Measurements from ENCODE around the gene TMEM51.

TMEM51 gene

DNA sequence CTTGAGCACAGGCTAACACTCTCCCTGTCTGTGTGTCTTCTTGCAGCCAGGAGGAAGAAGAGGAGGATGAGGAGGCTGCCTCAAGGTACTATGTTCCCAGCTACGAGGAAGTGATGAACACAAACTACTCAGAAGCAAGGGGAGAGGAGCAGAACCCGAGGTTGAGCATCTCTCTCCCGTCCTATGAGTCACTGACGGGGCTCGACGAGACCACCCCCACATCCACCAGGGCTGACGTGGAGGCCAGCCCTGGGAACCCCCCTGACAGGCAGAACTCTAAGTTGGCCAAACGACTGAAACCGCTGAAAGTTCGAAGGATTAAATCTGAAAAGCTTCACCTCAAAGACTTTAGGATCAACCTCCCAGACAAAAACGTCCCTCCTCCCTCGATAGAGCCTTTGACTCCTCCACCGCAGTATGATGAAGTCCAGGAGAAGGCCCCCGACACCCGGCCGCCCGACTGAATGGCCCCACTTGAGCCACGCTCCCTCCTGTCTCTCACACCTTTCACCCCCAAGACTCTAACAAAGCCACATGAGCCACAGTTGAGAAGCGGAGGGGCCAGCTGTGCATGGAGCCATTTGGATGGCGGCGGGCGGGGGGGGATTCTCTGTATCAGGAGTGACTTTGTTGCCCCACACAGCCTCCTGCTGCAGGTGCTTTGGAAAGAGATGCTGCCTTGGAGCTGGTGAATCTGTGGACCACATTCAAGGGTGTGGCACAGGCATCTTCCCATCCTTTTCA is 65.9 kb downstream of the TMEM51 start:
- DNase-seq: no peak

DNA sequence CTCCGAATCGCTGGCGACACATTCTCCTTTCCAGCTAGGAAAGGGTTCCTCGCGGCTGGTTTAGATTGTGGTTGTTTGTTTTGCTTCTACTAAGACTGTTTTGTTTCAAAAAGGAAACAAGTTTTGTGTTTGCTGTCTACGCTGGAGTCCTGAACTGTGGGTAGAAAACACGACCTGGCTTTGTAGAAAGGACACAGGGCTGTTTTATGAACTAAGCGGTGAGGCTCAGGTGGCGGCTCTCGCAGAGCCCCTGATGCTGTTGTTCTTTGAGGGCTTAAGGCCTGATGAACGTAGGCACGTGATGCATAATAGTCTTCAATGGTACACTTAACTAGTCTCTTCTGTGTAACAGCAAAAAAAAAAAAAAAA is 66.5 kb downstream of the TMEM51 start:
- no peak for DNase-seq

DNA sequence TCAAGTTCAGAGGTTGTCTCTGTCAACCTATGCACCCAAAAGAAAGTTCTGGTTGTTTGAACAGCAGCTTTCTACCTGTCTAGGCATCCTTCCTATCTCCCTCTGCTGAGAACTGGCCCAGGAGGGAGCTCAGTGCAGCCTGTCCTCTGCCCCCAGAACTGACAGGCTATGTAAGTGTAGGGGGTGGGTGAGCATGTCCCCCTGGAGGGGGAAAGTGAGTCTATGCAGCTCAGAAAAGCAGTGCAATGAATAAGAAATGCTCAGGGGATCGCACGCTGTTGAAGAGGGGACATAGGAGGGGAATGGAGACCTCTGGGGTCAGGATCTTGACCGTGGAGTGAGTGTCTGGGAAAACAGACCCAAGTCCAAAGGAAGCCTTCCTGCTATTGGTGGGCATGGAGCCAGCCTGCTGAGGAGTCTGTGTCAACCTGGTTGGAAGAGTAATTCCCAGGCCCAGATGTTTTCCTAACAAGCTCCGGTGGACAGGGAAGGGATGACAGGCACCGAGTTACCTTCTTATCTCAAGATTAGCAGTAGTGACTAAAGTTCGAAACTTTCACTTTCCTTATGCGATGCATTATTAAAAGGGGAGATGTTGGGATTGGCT is 67.4 kb downstream of the TMEM51 start:
- DNase-seq: no peak

DNA sequence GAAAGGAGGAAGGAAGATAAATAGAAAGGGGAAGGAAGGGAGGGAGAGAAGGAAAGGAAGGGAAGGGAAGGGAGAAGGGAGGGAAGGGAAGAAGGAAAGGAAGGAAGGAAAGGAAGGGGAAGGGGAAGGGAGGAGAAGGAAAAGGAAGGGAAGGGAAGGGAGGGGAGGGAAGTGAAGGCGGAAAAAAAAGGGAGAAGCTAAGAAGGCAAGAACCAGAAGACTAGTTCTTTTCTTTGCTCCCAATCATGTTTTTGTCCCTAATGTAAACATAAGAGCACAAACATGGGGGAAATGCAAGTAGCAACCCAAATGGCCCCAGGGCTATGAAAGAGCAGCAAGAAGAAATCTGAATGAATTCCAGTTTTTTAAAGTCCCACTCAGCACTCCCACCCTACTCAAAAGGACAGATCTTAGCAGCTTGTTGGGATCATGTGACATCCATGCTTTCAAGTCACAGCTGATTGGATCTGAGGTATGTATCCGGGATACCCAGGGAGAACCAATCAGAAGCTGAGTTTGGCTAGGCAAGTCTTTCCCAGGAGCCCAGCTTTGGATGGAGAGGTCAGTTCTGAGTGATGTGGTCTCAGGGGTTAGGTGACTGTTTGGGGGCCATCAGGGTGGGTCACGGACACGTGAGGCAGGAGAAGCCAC is 69.2 kb downstream of the TMEM51 start:
- no peak for DNase-seq

DNA sequence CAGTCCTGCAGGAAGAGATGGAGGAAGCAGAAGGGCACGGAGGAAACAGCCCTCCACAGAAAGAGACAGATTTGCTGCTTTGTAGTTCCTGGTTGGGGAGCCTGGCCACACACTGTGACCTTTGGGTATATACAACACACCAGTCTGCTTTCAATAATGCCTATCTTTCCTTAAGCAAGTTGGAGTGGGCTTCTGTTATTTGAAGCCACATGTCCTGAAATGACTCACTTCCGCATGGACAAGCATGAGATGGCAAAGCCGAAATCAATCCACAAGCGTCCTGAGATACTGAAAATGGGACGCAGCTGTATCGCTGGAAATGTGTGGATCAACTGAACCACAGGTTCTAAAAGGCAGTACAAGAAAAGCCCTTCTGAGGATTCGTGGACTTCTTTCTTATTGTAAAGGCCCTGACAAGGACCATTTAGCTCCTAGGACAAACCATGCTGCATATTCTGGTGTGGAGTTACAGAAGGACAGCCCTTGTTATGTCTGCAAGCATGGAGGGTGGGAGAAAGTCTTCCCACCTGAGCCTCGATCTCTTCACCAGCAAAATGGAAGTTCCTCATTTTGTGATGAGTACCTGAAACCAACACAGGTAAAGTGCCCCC is 70.8 kb downstream of the TMEM51 start:
- no peak for DNase-seq

DNA sequence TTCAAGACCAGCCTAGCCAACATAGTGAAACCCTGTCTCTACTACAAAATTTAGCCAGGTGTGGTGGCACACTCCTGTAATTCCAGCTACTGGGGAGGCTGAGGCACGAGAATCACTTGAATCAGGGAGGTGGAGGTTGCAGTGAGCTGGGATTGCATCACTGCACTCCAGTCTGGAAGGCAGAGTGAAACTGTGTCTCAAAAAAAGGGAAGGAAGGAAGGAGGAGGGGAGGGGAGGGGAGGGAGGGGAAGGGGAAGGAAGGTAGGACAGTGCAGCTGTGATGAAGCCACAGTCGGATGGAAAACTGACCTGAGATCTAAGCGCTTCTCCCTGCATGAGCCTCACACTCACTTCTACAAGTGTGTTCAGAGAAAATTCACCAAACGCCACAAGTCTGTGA is 71.4 kb downstream of the TMEM51 start:
- no peak for DNase-seq

DNA sequence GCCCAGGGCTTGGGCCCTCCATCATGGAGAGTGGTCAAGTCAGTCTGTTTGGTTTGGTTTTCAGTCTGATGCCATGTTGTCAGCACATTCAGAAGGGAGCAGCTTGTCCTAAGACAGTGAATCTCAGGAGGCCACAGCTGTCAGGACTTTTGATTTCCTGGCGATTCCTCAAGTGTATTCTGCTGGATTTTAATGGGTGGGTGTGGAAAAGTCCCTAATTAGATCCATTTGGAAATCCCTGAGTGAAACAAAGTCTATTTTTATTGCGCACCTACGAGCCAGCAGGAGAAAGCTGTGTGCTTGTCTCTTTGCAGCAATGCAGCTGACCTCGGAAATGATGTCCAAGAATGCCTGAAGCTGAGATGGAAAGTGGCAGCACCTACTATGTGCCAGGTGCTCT is 71.9 kb downstream of the TMEM51 start:
- no peak for DNase-seq

DNA sequence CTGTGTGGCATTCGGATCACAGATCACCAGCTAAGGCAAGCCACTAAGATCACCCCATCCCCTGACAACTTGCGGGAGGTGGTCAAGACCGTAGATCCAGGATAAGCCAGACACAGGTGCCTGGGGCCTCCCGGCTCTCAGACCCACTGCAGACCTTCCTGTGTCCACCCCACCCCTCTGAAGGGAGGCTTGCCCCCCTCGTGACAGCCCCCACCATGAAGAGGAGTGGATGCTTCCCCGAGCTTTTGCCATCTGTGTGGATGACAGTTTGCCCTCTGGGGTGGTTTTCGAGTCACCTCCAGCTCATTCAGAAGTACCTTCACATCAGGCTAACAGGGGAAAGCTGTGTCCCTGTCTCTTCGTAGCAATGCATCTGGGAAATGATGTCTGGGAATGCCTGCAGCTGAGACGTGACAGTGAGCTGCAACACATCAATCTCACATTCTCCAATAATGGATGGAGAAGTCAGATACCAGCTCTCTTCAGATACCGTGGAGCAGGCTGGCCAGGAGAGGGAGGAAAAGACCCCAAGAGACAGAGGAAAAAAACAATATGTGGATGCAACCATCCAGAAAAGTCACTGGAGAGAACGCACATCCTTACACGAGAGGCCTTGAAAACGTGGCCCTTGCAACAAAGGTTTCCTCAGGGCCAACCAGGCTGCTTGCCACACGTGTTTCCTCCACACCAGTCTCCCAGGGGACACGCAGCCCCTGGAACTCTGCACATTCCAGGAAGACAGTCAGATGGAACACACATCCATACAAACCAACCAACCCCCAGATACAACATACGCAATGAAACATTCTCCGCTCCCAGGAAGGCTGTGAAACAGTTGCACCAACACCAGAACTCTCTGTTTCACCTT is 73.1 kb downstream of the TMEM51 start:
- DNase-seq: no peak

DNA sequence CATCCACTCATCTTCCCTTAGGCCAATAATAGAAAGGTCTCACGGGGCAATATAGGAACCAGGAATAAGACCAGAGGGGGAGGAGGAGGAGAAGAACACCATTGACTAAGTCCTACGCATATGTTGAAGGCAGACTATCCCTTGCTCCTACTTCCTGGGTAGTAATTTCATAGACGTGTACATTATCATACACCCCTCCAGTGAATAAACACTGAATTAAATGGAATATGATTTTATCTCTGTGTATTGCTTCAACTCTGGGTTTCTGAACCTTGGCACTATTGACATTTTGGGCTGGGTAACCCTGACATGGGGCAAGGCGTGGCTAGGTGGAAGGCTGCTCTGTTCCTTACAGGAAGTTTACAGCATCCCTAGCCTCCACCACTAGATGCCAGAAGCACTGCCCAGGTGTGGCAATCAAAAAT is 76.2 kb downstream of the TMEM51 start:
- no peak for DNase-seq

DNA sequence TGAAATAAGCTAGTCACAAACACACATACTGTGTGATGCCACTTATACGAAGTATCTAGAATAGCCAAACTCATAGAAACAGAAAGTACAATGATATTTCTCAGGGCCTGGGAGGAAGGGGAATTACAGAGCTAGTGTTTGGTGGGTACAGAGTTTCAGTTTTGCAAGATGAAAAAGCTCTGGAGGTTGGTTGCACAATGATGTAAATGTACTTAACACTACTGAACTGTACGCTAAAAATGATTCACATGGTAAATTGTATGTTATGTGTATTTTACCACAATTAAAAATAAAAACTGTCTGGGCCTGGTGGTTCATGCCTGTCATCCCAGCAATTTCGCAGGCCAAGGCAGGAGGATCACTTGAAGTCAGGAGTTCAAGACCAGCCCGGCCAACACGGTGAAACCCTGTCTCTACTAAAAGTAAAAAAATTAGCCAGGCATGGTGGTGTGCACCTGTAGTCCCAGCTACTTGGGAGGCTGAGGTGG is 78.2 kb downstream of the TMEM51 start:
- no peak for DNase-seq

DNA sequence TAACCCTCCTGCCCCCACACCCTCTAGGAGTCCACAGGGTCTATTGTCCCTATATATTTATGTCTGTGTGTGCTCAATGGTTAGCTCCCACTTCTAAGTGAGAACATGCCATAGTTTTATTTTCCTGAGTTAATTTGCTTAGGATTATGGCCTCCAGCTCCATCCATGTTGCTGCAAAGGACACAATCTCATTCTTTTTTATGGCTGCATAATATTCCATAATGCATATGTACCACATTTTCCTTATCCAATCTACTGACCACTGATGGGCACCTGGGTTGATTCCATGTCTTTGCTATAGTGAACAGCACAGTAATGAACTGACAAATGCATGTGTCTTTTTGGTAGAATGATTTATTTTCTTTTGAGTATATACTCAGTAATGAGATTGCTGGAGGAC is 80.1 kb downstream of the TMEM51 start:
- DNase-seq: no peak

DNA sequence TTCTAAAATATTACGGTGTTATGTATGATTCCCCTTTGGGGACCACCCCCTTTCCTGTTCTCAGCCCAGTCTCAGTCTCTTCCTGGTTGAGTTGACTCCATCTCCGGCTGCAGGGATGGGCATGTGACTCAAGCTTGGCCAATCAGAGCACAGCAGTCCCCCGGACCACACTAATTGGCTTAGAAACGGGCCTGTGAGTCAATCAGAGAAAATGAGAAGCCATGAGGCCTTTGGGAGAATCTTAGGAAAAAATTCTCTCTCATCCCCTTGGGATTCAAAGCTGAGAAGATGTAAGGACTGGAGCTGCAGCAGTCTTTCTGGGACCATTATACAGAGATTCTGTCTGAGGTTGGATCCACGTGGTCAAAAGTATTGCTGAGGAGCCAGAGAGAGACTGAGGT is 82.8 kb downstream of the TMEM51 start:
- no peak for DNase-seq

DNA sequence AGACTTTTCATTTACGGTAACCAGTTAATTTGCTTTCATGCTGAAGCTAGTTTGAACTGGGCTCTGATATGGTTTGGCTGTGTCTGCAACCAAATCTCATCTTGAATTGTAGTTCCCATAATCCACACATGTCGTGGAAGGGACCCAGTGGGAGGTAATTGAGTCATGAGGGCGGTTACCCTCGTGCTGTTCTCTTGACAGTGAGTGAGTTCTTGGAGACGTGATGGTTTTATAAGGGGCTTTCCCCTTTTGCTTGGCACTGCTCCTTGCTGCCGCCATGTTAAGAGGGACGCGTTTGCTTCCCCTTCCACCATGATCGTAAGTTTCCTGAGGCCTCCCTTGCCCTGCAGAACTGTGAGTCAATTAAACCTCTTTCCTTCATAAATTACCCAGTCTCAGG is 83.2 kb downstream of the TMEM51 start:
- no peak for DNase-seq

DNA sequence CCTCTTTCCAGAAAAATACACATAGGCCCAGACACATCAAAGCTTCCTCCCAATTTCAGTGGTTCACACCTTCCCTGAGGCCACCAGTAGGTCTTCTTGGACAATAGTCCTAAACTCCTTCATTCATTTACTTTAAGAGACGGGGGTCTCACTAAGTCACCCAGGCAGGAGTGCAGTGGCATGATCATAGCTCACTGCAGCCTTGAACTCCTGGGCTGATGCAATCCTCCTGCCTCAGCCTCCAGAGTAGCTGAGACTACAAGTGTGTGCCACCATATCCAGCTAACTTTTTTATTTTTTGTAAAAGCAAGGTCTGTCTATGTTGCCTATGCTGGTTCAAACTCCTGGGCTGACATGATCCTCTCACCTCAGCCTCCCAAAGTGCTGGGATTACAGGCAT is 85.2 kb downstream of the TMEM51 start:
- no peak for DNase-seq

DNA sequence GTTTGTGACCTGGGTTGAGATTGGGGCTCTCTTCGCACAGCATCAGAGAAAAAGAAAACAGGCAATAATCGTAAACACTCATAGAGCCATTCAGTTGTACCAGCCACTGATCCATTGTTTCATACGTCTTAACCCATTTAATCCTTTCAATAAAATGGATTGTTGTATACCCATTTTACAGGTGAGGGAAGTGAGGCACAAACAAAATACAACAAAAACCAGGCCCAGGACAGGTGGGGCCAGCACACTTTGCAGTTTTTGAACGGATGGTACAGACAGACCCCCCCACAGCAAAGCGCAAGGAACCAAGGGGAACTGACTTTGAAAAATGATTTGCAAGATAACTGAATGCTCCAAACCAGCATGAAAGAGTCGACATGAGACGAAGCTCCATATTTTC is 89.2 kb downstream of the TMEM51 start:
- DNase-seq: no peak

DNA sequence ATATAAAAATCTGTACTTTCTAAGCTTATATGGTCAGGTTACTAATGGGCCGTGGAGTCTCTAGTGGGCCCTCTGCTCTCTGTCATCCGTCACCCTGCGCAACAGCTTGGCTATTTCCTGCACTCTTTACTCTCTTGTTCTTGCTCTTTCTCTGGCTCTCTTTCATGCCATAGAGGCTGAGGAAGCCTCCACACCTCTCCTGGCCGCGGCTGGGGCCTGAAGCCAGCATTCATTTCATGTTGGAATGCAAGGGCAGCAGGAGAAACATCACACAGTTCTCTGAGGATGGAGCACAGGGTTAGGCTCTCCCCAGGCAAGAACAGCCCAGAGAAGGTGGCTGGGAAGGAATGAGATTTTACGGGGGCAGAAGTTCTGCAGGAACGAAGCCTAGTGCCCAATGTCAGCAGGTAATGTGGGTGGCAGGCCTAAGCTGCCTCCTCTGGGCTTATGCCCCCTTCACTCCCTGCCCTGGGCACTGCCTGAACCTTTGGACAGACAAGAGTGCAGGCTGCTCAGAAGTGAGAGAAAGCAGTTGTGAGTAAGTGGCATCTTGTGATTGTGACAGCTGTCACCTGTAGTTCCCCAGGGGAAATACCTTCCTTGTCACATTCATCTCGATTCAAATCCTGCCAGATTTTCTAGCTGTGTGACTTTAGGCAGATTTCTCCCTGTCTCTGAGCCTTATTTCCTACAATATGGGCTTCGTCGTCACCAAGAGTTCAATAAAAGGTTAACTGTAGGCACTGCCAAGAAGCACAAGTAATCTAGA is 89.9 kb downstream of the TMEM51 start:
- DNase-seq: no peak

DNA sequence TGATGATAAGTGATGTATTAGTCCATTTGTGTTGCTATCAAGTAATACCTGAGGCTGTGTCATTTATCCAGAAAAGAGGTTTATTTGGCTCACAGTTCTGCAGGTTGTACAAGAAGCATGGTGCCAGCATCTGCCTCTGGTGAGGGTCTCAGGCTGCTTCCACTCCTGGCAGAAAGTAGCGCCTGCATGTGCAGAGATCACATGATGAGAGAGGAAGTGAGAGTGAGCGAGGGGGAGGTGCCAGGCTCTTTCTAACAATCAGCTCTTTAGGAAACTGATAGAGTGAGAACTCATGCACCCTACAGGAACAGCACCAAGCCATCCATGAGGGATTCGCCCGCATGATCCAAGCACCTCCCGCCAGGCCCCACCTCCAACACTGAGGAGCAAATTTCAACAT is 91.3 kb downstream of the TMEM51 start:
- DNase-seq: no peak

DNA sequence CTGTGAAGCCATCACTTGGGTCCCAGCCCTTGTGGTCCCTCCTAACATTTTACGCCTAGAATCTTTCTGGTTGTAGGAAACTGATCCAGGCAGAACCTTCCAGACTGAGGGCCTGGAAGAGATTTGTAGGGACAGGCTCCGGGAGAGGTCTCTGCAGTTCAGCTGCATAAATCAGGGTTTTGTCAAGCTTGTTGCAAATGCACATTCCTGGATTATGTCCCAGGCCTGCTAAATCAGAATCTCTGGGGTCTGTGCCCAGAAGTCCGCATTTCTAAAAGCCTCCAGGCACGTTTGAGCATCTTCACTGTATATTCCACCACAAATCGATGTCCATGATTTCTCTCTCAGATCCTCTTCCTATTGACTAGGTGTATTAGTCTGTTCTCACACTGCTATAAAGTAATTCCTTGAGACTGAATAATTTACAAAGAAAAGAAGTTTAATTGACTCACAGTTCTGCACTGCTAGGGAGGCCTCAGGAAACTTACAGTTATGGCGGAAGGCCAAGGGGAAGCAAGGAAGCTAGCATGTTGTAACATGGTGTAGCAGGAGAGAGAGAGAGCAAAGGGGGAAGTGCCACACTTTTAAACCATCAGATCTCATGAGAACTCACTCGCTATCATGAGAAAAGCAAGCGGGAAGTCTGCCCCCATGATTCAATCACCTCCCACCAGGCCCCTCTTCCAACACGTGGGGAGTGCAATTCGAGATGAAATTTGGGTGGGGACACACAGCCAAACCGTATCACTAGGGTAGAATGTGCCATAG is 92.2 kb downstream of the TMEM51 start:
- DNase-seq: no peak

DNA sequence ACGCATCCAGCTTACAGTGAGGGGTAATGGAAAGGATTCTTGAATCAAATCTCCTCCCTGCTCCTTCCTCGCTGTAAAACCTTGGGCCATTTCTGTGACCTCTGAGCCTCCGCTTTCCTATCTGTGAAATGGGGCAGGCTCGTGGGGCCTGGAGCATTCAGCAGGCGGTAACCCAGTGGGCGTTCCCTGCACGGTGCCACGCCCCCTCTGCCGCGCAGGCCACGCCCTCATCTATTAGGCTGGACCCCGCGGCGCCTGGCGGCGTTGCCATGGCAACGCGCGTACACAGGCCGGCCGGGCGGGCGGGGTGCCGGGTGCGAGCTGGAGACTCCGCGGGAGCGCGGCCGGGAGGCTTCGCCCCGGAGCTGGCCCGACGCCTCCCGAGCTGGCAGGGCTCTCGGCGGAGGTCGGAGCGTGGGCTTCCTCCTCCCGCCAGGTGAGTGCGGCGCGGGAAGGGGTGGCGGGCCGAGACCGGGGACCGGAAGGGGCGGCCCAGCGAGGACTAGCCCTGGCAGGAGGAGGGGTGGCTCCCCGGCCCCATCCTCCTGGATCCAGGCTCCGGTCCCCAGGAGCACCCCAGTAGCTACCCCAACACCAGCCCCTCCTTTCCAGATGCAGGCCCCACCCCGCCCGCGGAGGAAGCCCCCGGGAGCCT is 93.5 kb downstream of the TMEM51 start, which contains the start of gene FHAD1:
FHAD1 (plus strand) TSS at position 264 of the 655 bp plus-strand sequence. CDS start 4,562 bp downstream, outside the sequence.
- DNase-seq: peak in 3 of 14 donors; percentile 6 to 31 (median 20)

DNA sequence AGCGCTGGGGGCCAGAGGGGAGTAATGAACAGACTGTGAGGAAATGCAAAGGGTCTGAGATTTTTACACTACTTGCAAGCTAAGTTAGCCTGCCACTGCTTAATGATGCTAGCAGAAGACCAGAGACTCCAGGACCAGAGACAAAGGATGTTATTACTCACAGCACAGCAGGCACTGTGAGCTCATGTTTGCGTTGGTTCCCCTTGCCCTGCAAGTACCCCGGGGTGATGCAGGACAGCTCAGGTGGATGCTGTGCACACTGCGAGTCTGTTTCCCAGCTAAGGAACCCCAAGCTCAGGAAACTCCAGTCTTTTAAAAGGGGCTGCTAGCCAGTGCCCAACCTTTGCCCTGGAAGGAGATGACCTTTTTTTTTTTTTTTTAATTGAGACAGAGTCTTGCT is 94.7 kb downstream of the TMEM51 start:
- DNase-seq: no peak
